Measurements from ENCODE around the gene FSIP1.

The FSIP1 gene

GRCh38 chr15:39787479-39787878 lies 4.8 kb upstream of the FSIP1 start:
- Histone ChIP-seq H3K27ac (no peak overlapping the region), H3K27me3 (no peaks in the 10 kb centered on the region), H3K36me3 (no peaks in the 10 kb centered on the region), H3K4me3 (ENCODE audit: low read depth in 1 of 2, low read length in 1 of 2) (no peak overlapping the region), H3K4me1 (ENCODE audit: control insufficient read depth in 1 of 2, insufficient read depth in 1 of 2, low read depth in 1 of 2, low read length in 1 of 2) (peaks cover 16 to 18% of the 10 kb centered on the region in 2 experiments), H3K9me3 (no peaks in the 10 kb centered on the region)
- TF ChIP-seq CTCF (IDR thresholded peaks at IDR 0.05) = no peak

- Histone ChIP-seq H3K4me3 (ENCODE audit: low read depth in 1 of 2, low read length in 1 of 2) (no peak overlapping the region), H3K4me1 (ENCODE audit: control insufficient read depth in 1 of 2, insufficient read depth in 1 of 2, low read depth in 1 of 2, low read length in 1 of 2) (peaks cover 23 to 25% of the 10 kb centered on the region in 2 experiments), H3K36me3 (no peaks in the 10 kb centered on the region), H3K27me3 (no peaks in the 10 kb centered on the region), H3K9me3 (no peaks in the 10 kb centered on the region), H3K27ac (no peak overlapping the region)
- TF ChIP-seq CTCF (IDR thresholded peaks at IDR 0.05) = peak; percentile 44
Observed at GRCh38 chr15:39786447-39787056, 3.9 kb upstream of the FSIP1 start.

DNA sequence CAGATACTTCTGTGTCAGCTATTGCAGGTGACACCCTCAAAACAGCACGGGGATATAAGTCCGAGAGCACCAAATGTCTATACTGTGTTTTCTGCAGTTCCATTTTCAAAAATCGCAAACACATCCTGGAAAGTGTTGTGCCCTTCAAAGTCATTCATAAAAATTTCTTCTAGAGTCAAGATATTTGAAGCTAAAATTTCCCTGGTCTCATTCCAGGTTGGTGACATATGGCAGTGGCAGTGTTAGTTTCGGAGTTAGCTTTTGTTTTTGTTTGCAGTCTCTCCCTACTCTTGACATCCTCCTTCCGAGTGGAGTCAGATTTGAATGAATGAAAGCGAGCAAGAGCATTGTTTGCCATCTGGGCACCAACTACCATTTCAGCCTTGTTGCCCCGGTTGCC lies 3.2 kb upstream of the FSIP1 start:
- no peak for TF ChIP-seq CTCF (IDR thresholded peaks at IDR 0.05)
- H3K36me3 ChIP-seq = no peaks in the 10 kb centered on the region
- no peak overlapping the region for H3K4me3 ChIP-seq (ENCODE audit: low read depth in 1 of 2, low read length in 1 of 2)
- H3K27ac ChIP-seq = no peak overlapping the region
- no peaks in the 10 kb centered on the region for H3K9me3 ChIP-seq
- no peaks in the 10 kb centered on the region for H3K27me3 ChIP-seq
- H3K4me1 ChIP-seq (ENCODE audit: control insufficient read depth in 1 of 2, insufficient read depth in 1 of 2, low read depth in 1 of 2, low read length in 1 of 2) = peaks cover 24 to 27% of the 10 kb centered on the region in 2 experiments

DNA sequence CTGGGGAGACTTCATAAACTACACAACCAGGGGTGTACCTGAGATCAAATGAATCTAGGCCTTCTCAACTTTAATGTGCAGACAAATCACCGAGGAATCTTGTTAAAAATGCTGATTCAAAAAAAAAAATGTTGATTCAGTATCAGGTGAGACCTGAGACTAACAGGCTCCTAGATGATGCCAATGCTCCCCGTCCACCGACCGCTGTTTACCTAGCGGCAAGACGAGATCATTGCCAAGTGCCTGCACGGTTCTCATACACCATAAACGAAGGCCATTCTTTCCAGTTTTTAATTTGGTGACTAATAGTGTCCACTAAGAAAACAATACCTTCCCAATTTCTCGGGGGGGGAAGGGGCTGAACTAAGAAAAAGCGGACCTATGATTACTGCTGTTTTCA lies 2.5 kb upstream of the FSIP1 start:
- H3K9me3 ChIP-seq = no peaks in the 10 kb centered on the region
- no peaks in the 10 kb centered on the region for H3K27me3 ChIP-seq
- H3K27ac ChIP-seq = no peak overlapping the region
- no peak for TF ChIP-seq CTCF (IDR thresholded peaks at IDR 0.05)
- H3K36me3 ChIP-seq = no peaks in the 10 kb centered on the region
- H3K4me1 ChIP-seq (ENCODE audit: control insufficient read depth in 1 of 2, insufficient read depth in 1 of 2, low read depth in 1 of 2, low read length in 1 of 2) = peaks cover 24 to 27% of the 10 kb centered on the region in 2 experiments
- H3K4me3 ChIP-seq (ENCODE audit: low read depth in 1 of 2, low read length in 1 of 2) = no peak overlapping the region

DNA sequence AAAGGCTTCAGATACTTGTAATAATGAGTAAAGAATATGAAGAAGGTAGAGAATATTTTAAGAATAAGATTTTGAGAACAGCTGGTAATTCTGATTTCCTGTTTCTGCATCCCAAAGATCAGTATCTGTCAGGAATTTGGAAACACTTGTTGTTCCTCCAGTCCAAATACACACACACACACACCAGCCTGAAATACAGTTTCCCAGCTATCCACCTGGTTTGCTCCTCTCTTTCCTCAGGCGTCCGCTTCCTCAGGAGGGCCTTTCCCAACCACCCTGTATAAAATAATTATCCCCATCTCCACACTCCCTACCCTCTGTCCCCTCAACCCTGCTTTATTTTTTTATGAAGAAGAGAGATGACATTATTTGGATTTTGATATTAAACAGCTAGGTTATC lies 2.0 kb upstream of the FSIP1 start:
- no peaks in the 10 kb centered on the region for H3K36me3 ChIP-seq
- peaks cover 20 to 22% of the 10 kb centered on the region in 2 experiments for H3K4me1 ChIP-seq (ENCODE audit: control insufficient read depth in 1 of 2, insufficient read depth in 1 of 2, low read depth in 1 of 2, low read length in 1 of 2)
- H3K27ac ChIP-seq = no peak overlapping the region
- no peak overlapping the region for H3K4me3 ChIP-seq (ENCODE audit: low read depth in 1 of 2, low read length in 1 of 2)
- no peaks in the 10 kb centered on the region for H3K27me3 ChIP-seq
- no peaks in the 10 kb centered on the region for H3K9me3 ChIP-seq
- TF ChIP-seq CTCF (IDR thresholded peaks at IDR 0.05) = no peak
